Measurements from ENCODE around the gene FBXO48.

The FBXO48 gene

DNA sequence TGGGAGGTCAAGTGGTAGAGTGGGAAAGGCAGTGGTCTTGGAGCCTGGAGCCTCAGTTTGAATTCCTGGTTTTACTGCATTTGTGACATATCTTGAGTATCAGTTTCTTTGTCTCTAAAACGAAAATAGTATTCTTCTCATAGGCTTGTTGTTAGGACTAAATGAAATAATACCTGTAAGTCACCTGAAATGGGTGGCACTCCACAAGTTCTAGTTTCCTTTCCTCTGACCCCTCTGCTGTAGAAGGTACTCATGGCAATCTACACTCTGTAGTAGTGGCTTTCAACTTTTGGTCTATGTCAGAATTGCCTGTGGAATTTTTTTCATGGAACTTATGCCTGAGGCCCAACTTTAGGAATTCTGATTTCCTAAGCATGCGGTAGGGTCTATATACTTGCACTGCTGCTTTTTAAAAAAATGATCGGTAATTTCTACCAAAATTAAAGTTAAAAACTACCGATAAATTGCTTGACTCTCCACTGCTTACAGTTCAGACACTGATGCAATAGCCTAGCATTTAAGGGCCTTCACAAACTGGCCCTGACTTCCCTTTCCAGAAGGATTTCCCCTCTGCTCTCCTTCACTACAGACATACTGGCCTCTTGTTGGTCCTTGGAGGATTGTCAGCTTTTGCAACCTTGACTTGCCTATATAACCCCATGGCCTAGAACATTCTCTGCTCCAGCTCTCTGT lies 54.8 kb downstream of the FBXO48 start:
- no peak for DNase-seq (ENCODE audit: low spot score)

DNA sequence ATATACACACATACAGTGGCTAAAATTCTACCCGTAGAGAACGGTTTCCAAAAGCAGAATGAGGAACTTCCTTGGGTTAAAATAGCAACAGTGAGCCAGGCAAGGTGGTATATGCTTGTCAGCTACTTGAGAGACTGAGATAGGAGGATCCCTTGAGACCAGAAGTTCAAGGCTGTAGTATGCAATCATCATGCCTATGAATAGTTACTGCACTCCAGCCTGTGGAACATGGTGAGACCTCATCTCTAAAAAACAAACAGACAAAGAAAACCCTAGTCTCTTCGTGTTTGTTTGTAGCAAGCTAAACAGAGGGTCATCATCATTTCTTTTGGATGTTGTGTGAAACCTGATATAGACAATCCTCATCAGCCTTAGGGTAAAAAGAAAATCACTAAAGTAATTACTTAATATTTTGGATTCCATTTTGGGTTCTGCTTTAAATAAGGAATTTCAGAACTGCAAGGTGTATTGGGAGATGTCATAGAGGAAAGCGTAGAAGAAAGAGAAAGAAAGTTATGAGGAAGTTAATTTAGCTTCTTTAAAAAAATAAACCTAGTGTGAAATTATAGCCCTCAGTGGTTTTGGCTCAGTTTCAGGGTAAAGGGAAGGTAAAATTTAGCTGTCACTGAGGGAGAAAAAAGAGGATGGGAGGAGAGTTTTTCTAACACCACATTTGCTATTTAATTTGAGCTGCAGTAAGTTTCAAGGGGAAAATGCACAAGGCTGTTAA lies 55.5 kb downstream of the FBXO48 start:
- no peak for DNase-seq (ENCODE audit: low spot score)

Data from CD4-positive, alpha-beta T cell treated with Interleukin-2 at 100 ng/mL for 4 hours (primary cell).